ENCODE data around the gene AGAP1.

DNA sequence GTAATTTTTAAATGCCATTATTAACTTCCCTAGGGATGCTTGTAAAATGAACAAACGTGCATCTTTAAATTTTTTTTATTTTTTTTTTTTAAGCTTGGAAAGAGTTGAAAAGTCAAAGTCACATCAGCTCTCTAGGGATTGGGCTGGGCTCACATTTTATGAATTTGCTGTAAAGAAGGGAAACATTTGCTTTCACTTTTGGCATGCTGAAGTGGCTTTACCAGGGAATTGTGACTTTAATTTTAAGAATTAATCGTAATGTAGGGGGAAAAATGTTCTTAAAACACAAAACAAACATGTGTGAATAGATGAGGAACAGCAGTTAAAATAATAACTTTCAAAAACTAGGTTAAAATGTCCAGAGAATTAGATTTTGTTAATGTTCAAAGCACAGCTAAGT lies 123.0 kb downstream of the AGAP1 start:
- TF ChIP-seq POLR2A (IDR thresholded peaks at IDR 0.05) = no peak
- TF ChIP-seq, protein P1, sequence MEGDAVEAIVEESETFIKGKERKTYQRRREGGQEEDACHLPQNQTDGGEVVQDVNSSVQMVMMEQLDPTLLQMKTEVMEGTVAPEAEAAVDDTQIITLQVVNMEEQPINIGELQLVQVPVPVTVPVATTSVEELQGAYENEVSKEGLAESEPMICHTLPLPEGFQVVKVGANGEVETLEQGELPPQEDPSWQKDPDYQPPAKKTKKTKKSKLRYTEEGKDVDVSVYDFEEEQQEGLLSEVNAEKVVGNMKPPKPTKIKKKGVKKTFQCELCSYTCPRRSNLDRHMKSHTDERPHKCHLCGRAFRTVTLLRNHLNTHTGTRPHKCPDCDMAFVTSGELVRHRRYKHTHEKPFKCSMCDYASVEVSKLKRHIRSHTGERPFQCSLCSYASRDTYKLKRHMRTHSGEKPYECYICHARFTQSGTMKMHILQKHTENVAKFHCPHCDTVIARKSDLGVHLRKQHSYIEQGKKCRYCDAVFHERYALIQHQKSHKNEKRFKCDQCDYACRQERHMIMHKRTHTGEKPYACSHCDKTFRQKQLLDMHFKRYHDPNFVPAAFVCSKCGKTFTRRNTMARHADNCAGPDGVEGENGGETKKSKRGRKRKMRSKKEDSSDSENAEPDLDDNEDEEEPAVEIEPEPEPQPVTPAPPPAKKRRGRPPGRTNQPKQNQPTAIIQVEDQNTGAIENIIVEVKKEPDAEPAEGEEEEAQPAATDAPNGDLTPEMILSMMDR (IDR thresholded peaks at IDR 0.05) = no peak
